Dermis lymphatic vessel endothelial cell (primary cell): ENCODE data around the gene CDK12. TPM values are rescaled to one million over a fixed set of nuclear protein-coding genes. Genes with fewer than 3 reads are reported as not detected.

Experiments used
- total RNA-seq: library from RNA; depleted of rRNA; stranded (reverse); fragments of >200 nt; gene quantifications from 2 replicates; pipeline ENCODE4 v1.2.1, GENCODE V29; 2014

Gene CDK12
- 19.0 and 19.5 TPM in 2 replicates for total RNA-seq

GRCh38 chr17:39461113-39461925, at the start of gene CDK12:
CDK12 (plus strand) TSS chr17:39461486; CDS start chr17:39462072, 586 bp downstream.

GRCh38 chr17:39450847-39451581, 10.3 kb upstream of the CDK12 start, which contains the start of gene MED1:
MED1 (minus strand) TSS chr17:39451263; CDS start chr17:39451062, 201 bp downstream.

Other genes starting within 250 kb of the CDK12 start
- gene STAC2, start 235.5 kb upstream of the CDK12 start, total RNA-seq: not detected in 2 replicates
- gene FBXL20, start 59.9 kb upstream of the CDK12 start, total RNA-seq: 11.7 and 13.4 TPM in 2 replicates
- gene MED1, start 10.2 kb upstream of the CDK12 start, total RNA-seq: 19.2 and 25.6 TPM in 2 replicates
- not detected in 2 replicates for gene NEUROD2, start 146.4 kb downstream of the CDK12 start, total RNA-seq
- not detected in 2 replicates for gene PPP1R1B, start 165.5 kb downstream of the CDK12 start, total RNA-seq
- gene STARD3, start 175.7 kb downstream of the CDK12 start, total RNA-seq: 47.0 and 50.5 TPM in 2 replicates
- gene TCAP, start 203.9 kb downstream of the CDK12 start, total RNA-seq: 0.60 and 0.65 TPM in 2 replicates
- gene PNMT, start 207.0 kb downstream of the CDK12 start, total RNA-seq: 1.2 and 1.6 TPM in 2 replicates
- 4.2 and 4.7 TPM in 2 replicates for gene PGAP3, start 226.6 kb downstream of the CDK12 start, total RNA-seq
- gene ERBB2, start 238.6 kb downstream of the CDK12 start, total RNA-seq: 0.76 and 1.0 TPM in 2 replicates